Renal pelvis (tissue), 4 donors: Measurements from ENCODE around the gene CPLX3. TPM values are rescaled to one million over a fixed set of nuclear protein-coding genes. Genes with fewer than 3 reads are reported as not detected.

Experiments used
- DNase-seq: peaks from one replicate; pipeline ENCODE4 v3.0.0-alpha.2; 2013
- polyA plus RNA-seq, 3 donors: library from polyadenylated mRNA; unstranded; fragments of 120-200 nt; gene quantifications; one replicate each; pipeline ENCODE4 v1.2.1, GENCODE V29; 2013; ENCODE audit not compliant: insufficient read length in 3 of 3

The CPLX3 gene
- polyA plus RNA-seq, 3 donors: 0.08 to 0.09 TPM; not detected in 1

DNA sequence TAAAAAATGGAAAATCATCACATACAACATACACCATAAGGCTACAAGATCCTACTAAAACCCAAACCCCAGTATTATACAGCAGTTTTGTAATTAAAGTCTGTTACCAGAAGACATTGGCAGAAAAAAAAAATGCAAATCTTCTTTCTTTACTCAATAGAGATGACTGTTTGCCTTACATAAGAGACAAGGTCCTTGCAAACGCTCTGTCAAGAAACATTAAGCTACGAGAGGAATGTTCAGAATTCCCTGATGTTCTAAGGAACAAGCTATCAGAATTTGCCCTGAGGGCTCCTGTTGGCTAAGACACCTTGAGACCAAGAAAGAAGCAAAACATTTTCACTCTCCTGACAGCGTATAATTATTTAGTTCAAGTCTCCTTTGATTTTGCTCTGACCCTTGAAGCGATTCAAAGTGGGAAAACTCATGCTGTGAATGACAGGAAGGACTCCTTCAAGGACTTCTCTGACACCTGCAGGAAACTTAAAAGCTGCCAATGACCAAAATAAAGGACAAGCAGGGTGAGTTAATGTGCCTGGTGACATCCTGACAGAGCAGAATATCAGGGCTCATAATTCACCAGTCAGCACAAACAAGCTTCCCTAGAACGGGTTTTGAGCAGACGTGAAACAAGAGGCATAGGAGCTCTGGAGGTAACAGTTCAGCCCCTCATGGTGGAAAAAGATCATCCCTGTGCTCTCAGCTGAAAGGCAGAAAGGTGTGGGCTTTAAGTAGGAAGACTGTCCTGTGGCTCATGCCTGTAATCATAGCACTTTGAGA, 44.2 kb downstream of the CPLX3 start:
- DNase-seq: no peak

DNA sequence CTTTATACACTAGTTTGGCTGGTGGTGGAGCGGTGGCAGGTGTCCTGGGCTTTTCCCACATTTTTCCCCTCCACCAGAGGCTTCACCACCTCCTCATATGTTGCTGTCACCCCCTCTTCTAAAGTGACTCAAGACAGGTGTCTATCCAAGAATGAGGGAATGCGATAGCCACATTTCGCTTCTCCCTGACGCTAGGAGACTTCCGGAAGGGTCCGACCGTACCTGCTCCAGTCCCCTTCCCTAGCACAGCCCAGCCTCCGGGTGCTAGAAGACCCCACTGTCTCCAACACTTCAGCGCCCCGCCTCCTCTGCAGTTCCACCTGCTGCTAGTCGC, 46.2 kb downstream of the CPLX3 start:
- DNase-seq: no peak

- DNase-seq: peak; percentile 96
These were observed 46.8 kb downstream of the CPLX3 start, which contains the start of gene SCAMP2 for GRCh38 chr15:74873036-74873755. SCAMP2 (minus strand) TSS chr15:74873365; CDS start chr15:74873255, 110 bp downstream.

GRCh38 chr15:74873756-74874424, 47.5 kb downstream of the CPLX3 start:
- DNase-seq: no peak

DNA sequence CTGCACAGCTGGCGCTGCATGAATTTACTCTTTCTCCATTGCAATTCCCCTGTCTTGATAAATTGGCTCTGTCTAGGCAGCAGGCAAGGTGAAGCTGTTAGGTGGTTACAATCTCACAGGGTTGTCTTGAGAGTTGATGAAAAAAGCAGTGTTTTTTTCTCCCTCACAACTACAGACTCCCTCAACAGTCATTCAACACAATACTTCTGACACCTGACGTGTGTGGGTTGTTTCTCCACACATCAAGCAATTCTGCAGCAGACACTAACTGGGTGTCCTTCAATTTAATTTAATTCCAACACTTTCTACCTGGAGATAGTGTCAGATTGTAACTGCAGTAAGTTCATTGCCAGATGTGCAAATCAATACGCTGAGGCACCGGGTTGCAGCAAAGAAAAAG, 51.8 kb downstream of the CPLX3 start:
- DNase-seq: no peak

Other genes with a start within 250 kb of the CPLX3 start
- 10 to 100 TPM; 75.2 to 77.8 (median 75.3) TPM for gene CLK3, start 210.8 kb upstream of the CPLX3 start, polyA plus RNA-seq
- 10 to 100 TPM; 39.0 to 45.6 (median 39.2) TPM for gene EDC3, start 130.6 kb upstream of the CPLX3 start, polyA plus RNA-seq
- under 1 TPM in 1 of 3 donors, not detected in 2; 0.04 TPM for gene CYP1A1, start 101.1 kb upstream of the CPLX3 start, polyA plus RNA-seq
- under 1 TPM; 0.09 to 0.21 (median 0.16) TPM for gene CYP1A2, start 77.8 kb upstream of the CPLX3 start, polyA plus RNA-seq
- 10 to 100 TPM; 46.0 to 55.1 (median 47.9) TPM for gene CSK, start 44.5 kb upstream of the CPLX3 start, polyA plus RNA-seq
- gene LMAN1L, start 13.8 kb upstream of the CPLX3 start, polyA plus RNA-seq: under 1 TPM in 1 of 3 donors, not detected in 2; 0.04 TPM
- gene ULK3, start 16.5 kb downstream of the CPLX3 start, polyA plus RNA-seq: 10 to 100 TPM; 33.2 to 34.3 (median 33.6) TPM
- 10 to 100 TPM; 75.6 to 77.7 (median 77.3) TPM for gene SCAMP2, start 46.7 kb downstream of the CPLX3 start, polyA plus RNA-seq
- 10 to 100 TPM; 62.3 to 80.8 (median 75.5) TPM for gene MPI, start 63.4 kb downstream of the CPLX3 start, polyA plus RNA-seq
- gene FAM219B, start 80.2 kb downstream of the CPLX3 start, polyA plus RNA-seq: 10 to 100 TPM; 51.4 to 60.6 (median 60.2) TPM
- 100 to 1,000 TPM; 181 to 230 (median 182) TPM for gene COX5A, start 111.4 kb downstream of the CPLX3 start, polyA plus RNA-seq
- gene RPP25, start 130.1 kb downstream of the CPLX3 start, polyA plus RNA-seq: 1 to 10 TPM; 2.5 to 3.9 (median 3.3) TPM
- gene SCAMP5, start 168.9 kb downstream of the CPLX3 start, polyA plus RNA-seq: 10 to 100 TPM; 23.9 to 30.2 (median 28.4) TPM
- gene PPCDC, start 197.0 kb downstream of the CPLX3 start, polyA plus RNA-seq: 10 to 100 TPM; 12.1 to 16.9 (median 14.8) TPM